ENCODE measurements around the gene RALGAPA1.

The RALGAPA1 gene

GRCh38 chr14:35533357-35534207, 275.5 kb downstream of the RALGAPA1 start, which contains the start of gene INSM2:
INSM2 (plus strand) TSS chr14:35534164; CDS start chr14:35534253, 89 bp downstream.
- peak; percentile 78 for DNase-seq

DNA sequence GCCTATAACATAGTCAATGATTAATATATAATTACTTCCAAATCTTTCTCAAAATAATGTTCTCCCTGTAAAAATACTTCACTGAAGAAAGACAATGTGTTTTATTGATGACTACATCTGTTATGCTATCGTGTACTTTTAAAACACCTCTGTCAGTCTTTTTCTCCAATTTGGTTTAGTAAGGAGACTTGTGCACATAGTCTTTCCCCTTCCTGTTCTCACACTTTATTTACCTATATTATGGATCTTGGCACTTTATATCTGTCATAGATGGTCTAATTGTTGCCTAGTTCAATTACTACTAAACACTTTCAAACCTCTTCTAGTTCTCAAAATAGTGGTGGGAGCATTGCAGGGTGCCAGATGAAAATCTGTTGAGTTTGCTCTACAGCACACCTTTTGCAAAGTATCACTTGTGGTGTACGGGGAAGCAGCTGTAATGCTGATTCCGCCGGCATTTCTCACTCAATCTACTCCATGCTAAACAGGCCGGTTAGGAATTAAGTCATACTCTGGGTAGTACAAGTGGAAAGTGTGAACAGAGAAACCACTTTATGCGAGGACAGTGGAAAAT, 276.2 kb downstream of the RALGAPA1 start:
- DNase-seq = no peak

DNA sequence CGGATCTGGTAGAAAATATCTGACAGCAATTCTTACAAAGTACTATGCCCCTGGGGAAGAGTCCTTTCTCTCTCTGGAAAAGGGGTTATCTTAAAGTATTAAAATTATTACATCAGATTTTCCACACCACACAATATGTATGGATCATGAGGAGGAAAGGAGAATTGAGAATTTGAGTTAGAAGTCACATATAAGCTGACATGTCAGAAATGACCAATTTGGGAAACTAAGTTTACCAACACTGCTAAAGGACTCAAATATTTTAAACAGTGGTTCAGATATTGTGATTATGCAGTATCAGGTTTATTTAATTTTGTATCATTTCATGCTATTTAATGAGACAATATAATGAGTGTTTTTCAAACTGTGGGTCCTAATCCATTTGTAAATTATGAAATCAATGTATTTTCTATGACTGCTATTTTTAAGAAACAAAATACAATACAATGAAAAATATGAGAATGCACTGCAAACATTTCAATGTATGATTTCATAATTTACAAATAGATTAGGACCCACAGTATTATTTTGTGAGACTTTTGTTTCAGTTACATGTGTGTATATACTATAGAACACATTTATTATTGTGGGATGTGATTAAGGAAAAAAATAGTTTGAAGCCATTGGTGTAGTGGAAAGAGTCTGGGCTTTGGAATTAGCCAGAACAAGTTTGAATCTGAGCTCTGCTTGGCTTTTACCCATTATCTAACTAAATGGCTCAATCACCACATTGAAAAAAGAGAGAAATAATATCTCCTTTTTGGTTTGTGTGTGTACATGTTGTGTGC, 276.9 kb downstream of the RALGAPA1 start:
- DNase-seq = no peak

DNA sequence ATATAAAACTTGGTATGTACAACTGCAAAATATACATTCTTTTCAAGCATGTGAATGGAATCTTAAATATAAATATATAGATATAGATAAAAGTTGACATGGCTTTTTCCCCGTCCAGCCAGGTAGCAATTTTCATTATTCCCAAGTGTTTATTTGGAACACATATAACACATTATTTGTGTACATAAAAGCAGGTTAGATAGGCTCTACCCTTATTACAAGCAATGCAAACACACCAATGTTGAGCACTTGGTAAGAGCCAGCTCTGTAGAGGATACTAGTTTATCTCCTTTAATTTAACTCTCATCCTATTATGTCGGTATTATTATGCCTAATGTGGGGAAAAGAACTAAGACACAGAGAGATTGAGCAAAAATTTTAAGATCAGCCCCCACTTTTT, 282.1 kb downstream of the RALGAPA1 start:
- no peak for DNase-seq

DNA sequence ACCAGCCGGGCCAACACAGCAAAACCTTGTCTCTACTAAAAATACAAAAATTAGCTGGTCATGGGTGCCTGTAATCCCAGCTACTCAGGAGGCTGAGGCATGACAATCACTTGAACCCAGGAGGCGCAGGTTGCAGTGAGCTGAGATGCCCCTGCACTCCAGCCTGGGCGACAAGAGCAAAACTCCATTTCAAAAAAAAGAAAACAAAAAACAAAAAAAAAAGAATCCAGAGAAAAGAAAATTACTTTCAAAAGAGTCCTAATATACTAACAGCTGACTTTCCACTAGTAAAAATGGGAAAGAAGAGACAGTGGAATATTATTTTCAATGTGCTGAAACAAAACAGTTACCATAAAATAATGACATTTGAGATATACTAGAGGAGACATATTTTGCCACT, 283.4 kb downstream of the RALGAPA1 start:
- DNase-seq = no peak

DNA sequence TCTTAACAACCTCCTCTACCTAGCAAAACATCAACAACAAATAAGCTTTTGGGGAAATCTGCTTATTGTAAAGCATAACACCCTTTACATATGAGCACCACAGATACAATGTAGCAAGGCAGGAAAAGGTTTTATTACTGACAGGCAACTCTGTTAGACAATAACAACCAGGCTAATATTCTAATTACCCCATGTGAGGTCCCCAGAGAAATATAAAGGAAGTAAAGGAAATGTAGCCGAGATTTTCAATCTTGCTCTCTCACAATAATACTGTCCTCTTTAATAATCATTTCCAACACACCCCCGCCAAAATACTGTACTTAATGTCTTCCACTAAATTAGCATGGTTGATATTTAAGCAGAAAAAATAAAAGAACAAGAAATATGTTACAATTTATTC, 289.1 kb downstream of the RALGAPA1 start:
- no peak for DNase-seq

GRCh38 chr14:35515916-35516315, 293.2 kb downstream of the RALGAPA1 start:
- DNase-seq = no peak

GRCh38 chr14:35512765-35513164, 296.3 kb downstream of the RALGAPA1 start:
- DNase-seq = no peak

GRCh38 chr14:35509846-35510245, 299.2 kb downstream of the RALGAPA1 start:
- peak; percentile 4 for DNase-seq

GRCh38 chr14:35506927-35507326, 302.2 kb downstream of the RALGAPA1 start:
- no peak for DNase-seq

GRCh38 chr14:35506461-35506860, 302.6 kb downstream of the RALGAPA1 start:
- DNase-seq = no peak

DNA sequence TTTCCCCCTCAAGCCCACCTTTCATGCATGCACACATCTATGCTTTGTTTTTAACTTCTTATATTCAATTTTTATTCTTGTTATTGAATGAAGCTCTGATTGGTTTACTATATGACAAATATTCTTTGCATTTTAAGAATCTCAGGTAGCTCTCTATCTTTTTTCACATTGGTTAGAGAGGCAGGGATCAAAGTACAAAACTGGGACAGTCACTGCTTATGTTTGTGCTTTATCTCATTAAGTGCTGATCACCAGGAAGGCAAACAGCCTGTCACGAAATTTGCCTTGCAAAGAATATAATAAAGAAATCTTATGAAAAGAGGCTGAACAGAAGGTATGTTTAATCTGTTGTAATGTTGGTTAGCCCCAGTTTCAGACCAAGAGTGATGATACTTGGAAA, 304.8 kb downstream of the RALGAPA1 start:
- no peak for DNase-seq

DNA sequence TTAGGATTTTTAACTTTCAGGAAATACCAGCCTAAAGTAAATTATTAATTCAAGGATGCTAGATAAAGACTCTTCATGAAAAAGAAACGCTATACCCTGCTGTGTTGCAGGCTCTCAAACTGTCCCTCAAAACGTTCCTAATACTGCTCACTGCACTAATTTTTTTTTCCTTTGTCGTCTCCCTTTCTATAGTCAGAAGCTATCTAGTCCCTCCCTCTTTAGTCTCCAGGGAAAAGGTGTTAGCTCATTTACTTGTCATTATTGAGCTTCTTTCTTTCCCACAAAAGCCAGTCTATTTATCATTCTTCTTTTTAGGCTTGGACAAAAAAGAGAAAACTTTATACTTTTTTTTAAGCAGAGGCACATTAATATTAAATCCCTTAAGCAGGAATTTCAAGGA, 305.4 kb downstream of the RALGAPA1 start:
- no peak for DNase-seq

GRCh38 chr14:35499180-35499579, 309.9 kb downstream of the RALGAPA1 start:
- DNase-seq = no peak

GRCh38 chr14:35495278-35495677, 313.8 kb downstream of the RALGAPA1 start:
- DNase-seq = no peak

DNA sequence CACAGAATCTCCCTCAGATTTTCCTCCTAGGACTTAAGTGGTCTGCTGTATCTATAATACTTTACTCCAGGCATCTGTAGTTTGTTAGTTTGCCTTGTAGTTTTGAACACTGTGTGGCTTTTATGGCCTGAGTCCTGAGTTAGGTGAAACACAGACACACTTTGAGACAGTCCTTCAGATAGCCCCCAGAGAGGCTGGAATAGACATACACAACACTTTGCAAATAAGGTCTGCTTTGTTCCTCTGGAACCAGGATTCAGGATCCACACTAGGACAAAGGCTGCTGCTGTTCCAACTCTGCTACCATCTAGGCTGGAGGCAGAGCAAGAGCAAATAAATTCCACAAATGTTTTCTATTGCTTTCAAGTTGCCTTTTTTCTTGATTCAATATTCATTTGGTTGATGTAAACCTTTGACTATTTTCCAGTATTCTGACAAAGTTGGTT, 316.5 kb downstream of the RALGAPA1 start:
- no peak for DNase-seq

Measured in NCI-H1694 treated with DMSO at 0.1 percent for 48 hours (cell line).